ENCODE data around the gene RIC1.
A peak's percentile ranks its signal among the peaks of the same experiment; 100 is the strongest.
"Not testable (repeated sequence)": the region's sequence is repeated elsewhere in the genome, so short reads cannot be mapped to it uniquely, and the experiment has no call there.

The RIC1 gene

GRCh38 chr9:5790923-5791322, 162.0 kb downstream of the RIC1 start:
- DNase-seq = no peak

- DNase-seq = no peak
These were observed 163.0 kb downstream of the RIC1 start for GRCh38 chr9:5791870-5792269.

GRCh38 chr9:5793812-5794211, 164.9 kb downstream of the RIC1 start:
- no peak for DNase-seq

- DNase-seq = no peak
These were observed 167.4 kb downstream of the RIC1 start for GRCh38 chr9:5796298-5796697.

GRCh38 chr9:5798581-5798980, 169.7 kb downstream of the RIC1 start:
- no peak for DNase-seq

GRCh38 chr9:5799314-5799713, 170.4 kb downstream of the RIC1 start:
- DNase-seq = no peak

GRCh38 chr9:5800378-5800777, 171.5 kb downstream of the RIC1 start:
- not testable (repeated sequence) for DNase-seq

GRCh38 chr9:5800969-5801738, 172.2 kb downstream of the RIC1 start:
- no peak for DNase-seq

GRCh38 chr9:5801739-5802113, 172.8 kb downstream of the RIC1 start:
- DNase-seq = no peak

GRCh38 chr9:5805478-5805877, 176.6 kb downstream of the RIC1 start:
- DNase-seq = no peak

GRCh38 chr9:5811751-5812150, 182.8 kb downstream of the RIC1 start:
- DNase-seq = no peak

GRCh38 chr9:5813824-5814223, 184.9 kb downstream of the RIC1 start:
- no peak for DNase-seq

- DNase-seq = no peak
These were observed 186.6 kb downstream of the RIC1 start for GRCh38 chr9:5815461-5815860.

GRCh38 chr9:5817862-5818261, 189.0 kb downstream of the RIC1 start:
- DNase-seq = peak; percentile 65

GRCh38 chr9:5818424-5819142, 189.7 kb downstream of the RIC1 start:
- peak; percentile 61 for DNase-seq

GRCh38 chr9:5819174-5819573, 190.3 kb downstream of the RIC1 start:
- no peak for DNase-seq

- no peak for DNase-seq
These were observed 191.5 kb downstream of the RIC1 start for GRCh38 chr9:5820425-5820824.

GRCh38 chr9:5825223-5825622, 196.3 kb downstream of the RIC1 start:
- no peak for DNase-seq

Measured in islet precursor cell (in vitro differentiated cells).